DMS114 treated with DMSO at 0.1 percent for 48 hours (cell line): ENCODE results near the gene RMND5A.

Experiments used
- DNase-seq: peaks from one replicate; lab custom pipeline; 2025; ENCODE audit not compliant: unreplicated experiment; lab: John Stamatoyannopoulos, UW

Gene RMND5A, protein sequence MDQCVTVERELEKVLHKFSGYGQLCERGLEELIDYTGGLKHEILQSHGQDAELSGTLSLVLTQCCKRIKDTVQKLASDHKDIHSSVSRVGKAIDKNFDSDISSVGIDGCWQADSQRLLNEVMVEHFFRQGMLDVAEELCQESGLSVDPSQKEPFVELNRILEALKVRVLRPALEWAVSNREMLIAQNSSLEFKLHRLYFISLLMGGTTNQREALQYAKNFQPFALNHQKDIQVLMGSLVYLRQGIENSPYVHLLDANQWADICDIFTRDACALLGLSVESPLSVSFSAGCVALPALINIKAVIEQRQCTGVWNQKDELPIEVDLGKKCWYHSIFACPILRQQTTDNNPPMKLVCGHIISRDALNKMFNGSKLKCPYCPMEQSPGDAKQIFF

GRCh38 chr2:86719637-86720539 is at the start of gene RMND5A:
Gene RMND5A (plus strand): TSS chr2:86720291. CDS start chr2:86720668, 377 bp downstream.
- peak; percentile 84 for DNase-seq

- no peak for DNase-seq
These were observed 48.6 kb upstream of the RMND5A start for GRCh38 chr2:86671337-86671981.

- no peak for DNase-seq
These were observed 48.0 kb upstream of the RMND5A start for GRCh38 chr2:86672027-86672545.

- no peak for DNase-seq
These were observed 47.1 kb upstream of the RMND5A start for GRCh38 chr2:86673011-86673410.

GRCh38 chr2:86673986-86674670 is 46.0 kb upstream of the RMND5A start:
- no peak for DNase-seq

- no peak for DNase-seq
These were observed 45.0 kb upstream of the RMND5A start for GRCh38 chr2:86675104-86675503.

DNA sequence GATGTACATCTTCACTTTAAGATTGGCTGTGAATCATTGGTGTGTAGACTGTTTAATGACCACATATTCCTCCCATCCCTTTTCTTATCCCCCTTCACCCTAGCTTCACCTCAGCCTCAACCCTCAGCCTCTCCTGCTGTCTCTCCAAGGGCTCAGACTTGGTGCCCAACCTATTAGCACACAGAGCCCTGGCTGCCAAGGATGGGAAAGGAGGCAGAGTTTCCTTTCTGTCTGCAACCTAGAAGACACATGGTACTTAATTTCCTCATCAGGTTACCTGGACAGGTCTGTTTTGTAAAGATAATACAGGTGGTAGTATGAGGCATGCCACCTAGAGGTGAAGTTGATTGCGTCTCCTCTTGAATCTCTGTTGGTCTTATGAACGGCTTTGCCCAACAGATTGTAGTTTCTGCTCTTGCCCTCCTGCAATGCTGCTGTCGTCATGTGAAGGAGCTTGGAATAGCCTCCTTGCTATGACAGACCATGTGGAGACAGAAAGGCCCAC is 44.5 kb upstream of the RMND5A start:
- DNase-seq, result no peak

DNA sequence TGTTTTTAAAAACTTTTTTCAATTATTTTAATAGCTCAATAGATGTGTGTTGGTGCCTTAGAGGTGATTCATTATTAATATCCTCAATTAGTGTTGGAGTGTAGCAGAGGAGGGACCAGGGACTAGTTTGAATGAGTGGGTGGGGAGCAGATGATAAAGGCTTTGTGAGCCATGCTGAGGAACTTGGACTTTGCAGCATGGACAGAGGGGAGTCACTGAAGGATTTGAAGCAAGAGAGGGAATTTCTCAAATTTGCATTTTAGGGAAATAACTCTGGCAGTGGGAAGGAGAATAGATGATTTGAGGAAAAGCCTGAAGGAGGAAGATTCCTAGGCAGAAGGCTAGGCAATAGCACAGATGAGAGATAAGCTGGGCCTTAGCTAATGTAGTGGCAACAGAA is 42.3 kb upstream of the RMND5A start:
- no peak for DNase-seq

DNA sequence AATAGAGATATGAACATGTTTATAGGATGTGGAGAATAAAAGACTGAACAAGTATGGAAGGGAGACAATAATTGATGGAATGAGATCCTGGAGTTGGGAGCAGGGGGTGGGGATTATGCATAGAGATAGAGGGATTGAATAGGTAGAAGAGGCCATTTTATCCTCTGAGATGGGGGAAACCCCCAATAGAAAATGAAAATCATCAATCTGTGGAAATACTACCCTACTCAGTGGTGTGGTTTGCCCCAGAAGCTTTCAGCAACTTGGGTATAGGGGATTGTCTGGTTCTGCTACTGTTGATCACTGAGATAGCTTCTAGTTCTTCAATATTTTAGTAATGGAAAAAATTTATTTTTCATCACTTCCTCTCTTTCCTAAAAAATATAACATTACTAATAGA is 41.1 kb upstream of the RMND5A start:
- DNase-seq, result no peak

GRCh38 chr2:86685351-86685750 is 34.7 kb upstream of the RMND5A start:
- no peak for DNase-seq

DNA sequence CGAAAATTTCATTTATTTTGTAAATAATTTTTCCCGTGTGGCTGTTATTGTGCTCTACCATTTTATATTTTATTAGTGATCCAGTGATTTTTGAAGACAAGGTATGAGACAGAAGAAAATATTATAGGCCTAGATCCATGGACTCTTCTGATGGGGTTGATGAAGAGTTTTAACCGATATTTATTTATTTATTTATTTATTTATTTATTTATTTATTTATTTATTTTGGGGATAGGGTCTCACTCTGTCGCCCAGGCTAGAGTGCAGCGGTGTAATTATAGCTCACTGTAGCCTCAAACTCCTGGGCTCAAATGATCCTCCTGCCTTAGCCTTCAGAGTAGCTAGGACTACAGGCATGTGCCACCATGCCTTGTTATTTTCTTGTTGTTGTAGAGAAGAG is 33.6 kb upstream of the RMND5A start:
- no peak for DNase-seq

GRCh38 chr2:86686905-86687304 is 33.2 kb upstream of the RMND5A start:
- DNase-seq, result no peak

GRCh38 chr2:86695053-86695691 is 24.9 kb upstream of the RMND5A start:
- no peak for DNase-seq

DNA sequence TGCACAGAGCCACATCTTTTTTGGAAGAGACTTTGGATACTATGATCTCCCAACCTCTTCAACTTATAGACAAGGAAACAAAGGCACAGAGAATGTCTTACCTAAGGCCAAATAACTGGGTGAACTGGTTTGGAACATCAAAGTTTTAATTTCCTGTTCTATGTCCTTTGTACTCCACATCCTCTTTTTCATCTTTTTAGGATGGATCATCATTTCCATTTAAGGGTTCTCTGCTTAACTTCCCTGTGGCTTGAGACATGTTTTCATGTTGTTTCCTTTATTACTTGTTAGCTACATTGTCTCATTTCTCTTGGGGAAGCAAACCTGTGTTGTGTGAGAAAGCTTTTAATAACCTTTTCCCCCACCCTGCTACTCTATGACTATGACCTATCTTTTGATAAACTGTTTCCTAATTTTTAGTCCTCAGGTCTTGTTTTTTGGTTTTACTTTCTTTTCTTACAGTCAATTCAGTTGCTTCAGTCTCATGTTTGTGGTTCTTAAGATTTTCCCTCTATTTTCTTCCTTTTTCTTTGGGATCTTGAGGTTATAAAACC is 22.5 kb upstream of the RMND5A start:
- DNase-seq, result no peak

DNA sequence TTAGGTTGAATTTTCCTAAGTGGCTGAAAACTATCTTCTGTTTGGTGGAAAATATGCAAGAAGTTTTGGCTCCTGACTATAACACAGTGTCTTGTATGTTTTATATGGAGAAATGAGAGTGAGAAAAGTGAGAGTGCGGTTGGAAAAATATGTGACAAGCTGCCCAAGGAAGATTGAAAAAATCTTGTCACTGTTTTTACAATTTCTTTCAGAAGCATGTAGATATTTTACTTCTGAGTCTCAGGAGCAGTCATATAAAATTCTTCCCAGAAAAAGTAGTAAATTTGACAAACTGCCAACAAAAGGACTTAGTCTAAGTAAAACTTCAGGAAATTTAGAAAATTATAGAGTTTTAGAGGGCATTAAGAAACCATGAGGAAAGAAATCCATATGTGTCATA is 19.4 kb upstream of the RMND5A start:
- DNase-seq, result no peak

- DNase-seq, result no peak
These were observed 16.3 kb upstream of the RMND5A start for GRCh38 chr2:86703704-86704361.

- no peak for DNase-seq
These were observed 15.6 kb upstream of the RMND5A start for GRCh38 chr2:86704459-86704971.

- no peak for DNase-seq
These were observed 13.9 kb upstream of the RMND5A start for GRCh38 chr2:86706220-86706619.

GRCh38 chr2:86706935-86707334 is 13.2 kb upstream of the RMND5A start:
- no peak for DNase-seq
